Activated naive CD4-positive, alpha-beta T cell treated with anti-CD3 and anti-CD28 coated beads for 36 hours (primary cell): ENCODE results near the gene FLVCR1. TPM values are rescaled to one million over a fixed set of nuclear protein-coding genes. Genes with fewer than 3 reads are reported as not detected.
"Not testable (repeated sequence)": the region's sequence is repeated elsewhere in the genome, so short reads cannot be mapped to it uniquely, and the experiment has no call there.

Source experiments
- CTCF ChIA-PET: fragments of 350-600 bp; sonication (Branson Sonifier 250); formaldehyde crosslinking; loops from one replicate; lab custom pipeline; 2021; ENCODE audit warnings: antibody characterized with exemption; lab: Charles Lee
- DNase-seq: peaks from one replicate; pipeline ENCODE4 v3.0.0-alpha.2; 2020
- H3K27ac Mint-ChIP-seq: one replicate; pipeline ENCODE4 v1.8.0; 2021; ENCODE audit warnings: mild to moderate bottlenecking, mixed read lengths
- H3K27me3 Mint-ChIP-seq: one replicate; pipeline ENCODE4 v1.8.0; 2021; ENCODE audit warnings: low read depth, mixed read lengths
- H3K36me3 Mint-ChIP-seq: one replicate; pipeline ENCODE4 v1.8.0; 2021; ENCODE audit warnings: low read depth, mixed read lengths
- H3K4me1 Mint-ChIP-seq: one replicate; pipeline ENCODE4 v1.8.0; 2021; ENCODE audit warnings: low read depth, mixed read lengths
- H3K4me3 Mint-ChIP-seq: one replicate; pipeline ENCODE4 v1.8.0; 2021; ENCODE audit warnings: mild to moderate bottlenecking, moderate library complexity, mixed read lengths
- H3K9me3 Mint-ChIP-seq: one replicate; pipeline ENCODE4 v1.8.0; 2021; ENCODE audit warnings: mixed read lengths
- intact Hi-C: fragments of 100-400 bp; cut with micrococcal nuclease; formaldehyde crosslinking; loops from one replicate; pipeline ENCODE4 v1.15.1; 2023
- total RNA-seq, 2 experiments: library from RNA; stranded (reverse); gene quantifications; one replicate each; pipeline ENCODE4 v1.2.3, GENCODE V29; 2021

The FLVCR1 gene
- total RNA-seq, 2 experiments from 2014 or later, result 6.0 to 7.3 TPM

- Mint-ChIP-seq H3K4me1 (peaks cover 14% of the 10 kb centered on the region), H3K36me3 (peaks cover 19% of the 10 kb centered on the region)
- CTCF ChIA-PET, result interaction anchor here (0.9 kb wide), 1 partner anchor 12 kb away, joined by 5 read pairs; no protein-coding TSS in a partner anchor
- H3K27ac Mint-ChIP-seq, H3K27me3 Mint-ChIP-seq, H3K4me3 Mint-ChIP-seq, intact Hi-C loops, DNase-seq, H3K9me3 Mint-ChIP-seq: not testable (repeated sequence)
These were observed 5.3 kb downstream of the FLVCR1 start for GRCh38 chr1:212863345-212863744.

- H3K4me1 Mint-ChIP-seq, result peaks cover 11% of the 10 kb centered on the region
- CTCF ChIA-PET, result interaction anchor here (0.6 to 0.9 kb wide), 2 partner anchors 11 to 66 kb away, joined by 3 to 5 read pairs; no protein-coding TSS in a partner anchor
- H3K4me3 Mint-ChIP-seq, result no peak overlapping the region
- intact Hi-C loops, result no loop called here
- no peak overlapping the region for H3K27ac Mint-ChIP-seq
- no peaks in the 10 kb centered on the region for H3K27me3 Mint-ChIP-seq
- no peak for DNase-seq
- H3K36me3 Mint-ChIP-seq, result peaks cover 15% of the 10 kb centered on the region
- H3K9me3 Mint-ChIP-seq, result no peaks in the 10 kb centered on the region
These were observed 6.1 kb downstream of the FLVCR1 start for GRCh38 chr1:212864201-212864600.

GRCh38 chr1:212867192-212867591 is 9.1 kb downstream of the FLVCR1 start:
- peaks cover 14% of the 10 kb centered on the region for H3K36me3 Mint-ChIP-seq
- no peaks in the 10 kb centered on the region for H3K9me3 Mint-ChIP-seq
- H3K27ac Mint-ChIP-seq, result no peak overlapping the region
- H3K27me3 Mint-ChIP-seq, result no peaks in the 10 kb centered on the region
- CTCF ChIA-PET, result interaction anchor here (0.6 kb wide), 1 partner anchor 1040 kb away, joined by 4 read pairs; no protein-coding TSS in a partner anchor
- H3K4me1 Mint-ChIP-seq, result peaks cover 8% of the 10 kb centered on the region
- DNase-seq, result no peak
- no peak overlapping the region for H3K4me3 Mint-ChIP-seq
- intact Hi-C loops, result no loop called here

GRCh38 chr1:212871976-212872375 is 13.9 kb downstream of the FLVCR1 start:
- no peak overlapping the region for H3K27ac Mint-ChIP-seq
- peaks cover 26% of the 10 kb centered on the region for H3K36me3 Mint-ChIP-seq
- intact Hi-C loops, result no loop called here
- no peaks in the 10 kb centered on the region for H3K9me3 Mint-ChIP-seq
- no peak for DNase-seq
- CTCF ChIA-PET, result interaction anchor here (0.5 to 1.2 kb wide), 2 partner anchors 75 to 207 kb away, joined by 3 to 4 read pairs; no protein-coding TSS in a partner anchor
- no peaks in the 10 kb centered on the region for H3K4me1 Mint-ChIP-seq
- no peak overlapping the region for H3K4me3 Mint-ChIP-seq
- no peaks in the 10 kb centered on the region for H3K27me3 Mint-ChIP-seq

DNA sequence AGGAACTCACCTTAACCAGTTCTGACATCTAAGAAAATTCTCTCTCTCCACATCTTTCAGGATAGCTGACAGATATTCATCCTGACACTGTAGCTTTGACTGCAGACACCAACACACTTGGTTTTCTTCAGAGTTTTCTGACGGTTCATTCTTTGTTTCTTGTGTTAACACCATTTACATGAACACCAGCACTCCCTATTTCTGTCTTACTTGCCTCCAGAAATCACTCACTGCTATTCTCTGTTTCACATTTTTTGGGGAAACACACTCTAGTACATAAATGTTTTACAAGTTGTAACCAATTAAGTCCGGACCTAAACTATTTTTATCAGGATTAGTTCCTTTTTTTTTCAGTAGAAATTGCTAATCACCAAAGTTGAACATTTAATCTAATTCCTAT is 15.4 kb downstream of the FLVCR1 start:
- Mint-ChIP-seq H3K4me1 (no peaks in the 10 kb centered on the region), H3K9me3 (no peaks in the 10 kb centered on the region), H3K36me3 (peaks cover 28% of the 10 kb centered on the region), H3K4me3 (no peak overlapping the region), H3K27ac (no peak overlapping the region), H3K27me3 (no peaks in the 10 kb centered on the region)
- no peak for DNase-seq
- intact Hi-C loops, result no loop called here
- CTCF ChIA-PET, result no interaction called here

DNA sequence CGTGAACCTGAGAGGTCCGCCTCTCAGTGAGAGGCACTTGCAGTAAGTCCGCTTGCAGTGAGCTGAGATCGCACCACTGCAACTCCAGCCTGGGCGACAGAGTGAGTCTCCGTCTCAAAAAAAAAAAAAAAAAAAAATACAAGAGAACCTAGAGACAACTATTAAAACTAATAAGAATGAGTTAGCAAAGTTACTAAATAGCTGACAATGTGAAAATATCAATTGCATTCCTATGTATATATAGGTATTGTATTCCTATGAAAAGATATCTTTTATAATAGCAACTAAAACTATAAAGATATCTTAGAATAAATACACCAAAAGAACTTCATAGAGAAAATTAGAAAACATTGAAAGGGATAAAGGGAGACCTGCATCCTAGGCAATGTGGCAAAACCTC is 20.3 kb downstream of the FLVCR1 start:
- Mint-ChIP-seq H3K36me3 (peaks cover 28% of the 10 kb centered on the region), H3K27ac (no peak overlapping the region), H3K4me1 (no peaks in the 10 kb centered on the region), H3K27me3 (no peaks in the 10 kb centered on the region), H3K4me3 (no peak overlapping the region), H3K9me3 (no peaks in the 10 kb centered on the region)
- intact Hi-C loops, result no loop called here
- DNase-seq, result no peak
- CTCF ChIA-PET, result no interaction called here

DNA sequence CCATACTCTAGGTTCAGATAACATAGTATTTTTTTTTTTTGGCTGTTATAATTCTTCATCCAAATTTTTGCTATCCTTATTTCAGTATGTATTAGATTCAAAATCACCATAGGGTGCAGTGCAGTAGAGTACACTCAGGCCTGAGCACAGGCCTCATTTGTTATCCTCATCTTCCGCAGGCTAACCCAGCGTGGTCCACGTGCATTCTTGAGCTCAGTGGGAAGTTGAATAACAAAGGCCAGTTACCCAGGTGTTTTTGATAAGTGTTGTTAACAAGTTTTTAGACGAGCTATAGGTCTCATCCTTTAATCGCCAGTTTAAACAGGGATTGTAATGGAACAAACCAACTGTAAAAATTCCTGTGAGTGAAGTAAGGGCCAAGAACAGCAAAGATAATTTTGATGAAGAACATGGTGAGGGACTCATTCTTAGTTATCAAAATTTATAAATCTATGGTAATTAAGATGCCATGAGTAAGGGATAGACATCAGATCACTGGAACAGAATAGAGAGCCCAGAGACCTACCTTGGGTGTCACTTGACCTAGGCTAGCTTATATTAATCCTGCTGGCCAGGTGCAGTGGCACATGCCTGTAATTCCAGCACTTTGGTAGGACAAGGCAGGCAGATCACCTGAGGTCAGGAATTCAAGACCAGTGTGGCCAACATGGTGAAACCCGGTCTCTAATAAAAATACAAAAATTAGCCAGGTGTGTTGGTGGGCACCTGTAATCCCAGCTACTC is 22.0 kb downstream of the FLVCR1 start:
- CTCF ChIA-PET, result no interaction called here
- intact Hi-C loops, result no loop called here
- Mint-ChIP-seq H3K27ac (no peak overlapping the region), H3K4me3 (no peak overlapping the region), H3K4me1 (no peaks in the 10 kb centered on the region), H3K27me3 (no peaks in the 10 kb centered on the region), H3K9me3 (no peaks in the 10 kb centered on the region), H3K36me3 (peaks cover 23% of the 10 kb centered on the region)
- DNase-seq, result no peak

DNA sequence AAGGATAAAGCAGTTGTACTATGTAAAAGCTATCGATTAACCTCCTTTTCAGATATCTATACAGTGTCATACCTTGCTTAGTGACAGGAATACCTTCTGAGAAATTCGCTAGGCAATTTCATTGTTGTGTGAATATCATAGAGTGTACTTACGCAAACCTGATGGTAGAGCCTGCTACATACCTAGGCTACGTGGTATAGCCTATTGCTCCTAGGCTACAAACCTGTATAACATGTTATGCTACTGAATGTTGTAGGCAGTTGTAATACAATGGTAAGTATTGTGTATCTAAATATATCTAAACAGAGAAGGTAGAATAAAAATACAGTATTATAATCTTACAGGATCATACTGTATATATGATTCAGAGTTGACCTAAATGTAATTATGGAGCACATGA is 26.5 kb downstream of the FLVCR1 start:
- intact Hi-C loops, result no loop called here
- peaks cover 27% of the 10 kb centered on the region for H3K36me3 Mint-ChIP-seq
- no peaks in the 10 kb centered on the region for H3K4me1 Mint-ChIP-seq
- no peaks in the 10 kb centered on the region for H3K27me3 Mint-ChIP-seq
- no peak overlapping the region for H3K4me3 Mint-ChIP-seq
- no peaks in the 10 kb centered on the region for H3K9me3 Mint-ChIP-seq
- CTCF ChIA-PET, result interaction anchor here (0.6 kb wide), 1 partner anchor 23 kb away, joined by 3 read pairs; no protein-coding TSS in a partner anchor
- no peak overlapping the region for H3K27ac Mint-ChIP-seq
- no peak for DNase-seq

DNA sequence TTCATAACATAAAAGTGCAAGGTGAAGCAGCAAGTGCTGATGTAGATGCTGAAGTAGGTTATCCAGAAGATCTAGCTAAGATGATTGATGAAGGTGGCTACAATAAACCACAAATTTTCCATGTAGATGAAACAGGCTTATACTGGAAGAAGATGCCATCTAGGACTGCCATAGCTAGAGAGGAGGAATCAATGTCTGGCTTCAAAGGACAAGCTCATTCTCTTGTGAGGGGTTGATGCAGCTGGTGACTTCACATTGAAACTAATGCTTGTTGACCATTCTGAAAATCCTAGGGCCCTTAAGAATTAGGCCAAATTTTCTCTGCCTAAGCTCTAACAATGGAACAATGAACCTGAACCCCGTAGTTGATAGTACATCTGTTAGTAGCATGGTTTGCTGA is 34.0 kb downstream of the FLVCR1 start:
- DNase-seq, result no peak
- Mint-ChIP-seq H3K9me3 (no peaks in the 10 kb centered on the region), H3K27ac (no peak overlapping the region), H3K27me3 (no peaks in the 10 kb centered on the region), H3K4me3 (no peak overlapping the region), H3K4me1 (no peaks in the 10 kb centered on the region), H3K36me3 (peaks cover 54% of the 10 kb centered on the region)
- intact Hi-C loops, result no loop called here
- CTCF ChIA-PET, result no interaction called here

DNA sequence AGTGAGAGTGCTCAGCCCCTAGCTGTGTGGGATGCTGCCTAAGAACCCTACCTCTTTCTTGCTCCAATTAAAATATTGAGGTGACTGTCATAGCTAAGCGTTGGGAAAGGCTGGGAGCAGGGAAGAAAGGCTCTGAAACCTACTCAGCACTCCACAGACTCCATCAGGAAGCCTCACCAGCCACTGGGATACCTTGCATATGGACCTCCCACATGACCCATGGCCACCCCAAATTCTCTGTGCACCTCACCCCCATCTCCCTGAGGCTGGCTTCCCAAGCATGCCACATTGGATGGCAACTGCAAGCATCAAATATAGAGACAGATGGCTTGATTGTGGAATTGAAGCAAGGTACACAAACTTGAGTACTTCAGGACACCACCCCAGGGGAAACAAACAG is 41.8 kb downstream of the FLVCR1 start:
- H3K36me3 Mint-ChIP-seq, result peaks cover 40% of the 10 kb centered on the region
- intact Hi-C loops, result no loop called here
- no peak overlapping the region for H3K4me3 Mint-ChIP-seq
- CTCF ChIA-PET, result interaction anchor here (0.8 kb wide), 1 partner anchor 47 kb away, joined by 3 read pairs; no protein-coding TSS in a partner anchor
- DNase-seq, result no peak
- H3K27me3 Mint-ChIP-seq, result no peaks in the 10 kb centered on the region
- no peak overlapping the region for H3K27ac Mint-ChIP-seq
- peaks cover 28% of the 10 kb centered on the region for H3K9me3 Mint-ChIP-seq
- H3K4me1 Mint-ChIP-seq, result no peaks in the 10 kb centered on the region

DNA sequence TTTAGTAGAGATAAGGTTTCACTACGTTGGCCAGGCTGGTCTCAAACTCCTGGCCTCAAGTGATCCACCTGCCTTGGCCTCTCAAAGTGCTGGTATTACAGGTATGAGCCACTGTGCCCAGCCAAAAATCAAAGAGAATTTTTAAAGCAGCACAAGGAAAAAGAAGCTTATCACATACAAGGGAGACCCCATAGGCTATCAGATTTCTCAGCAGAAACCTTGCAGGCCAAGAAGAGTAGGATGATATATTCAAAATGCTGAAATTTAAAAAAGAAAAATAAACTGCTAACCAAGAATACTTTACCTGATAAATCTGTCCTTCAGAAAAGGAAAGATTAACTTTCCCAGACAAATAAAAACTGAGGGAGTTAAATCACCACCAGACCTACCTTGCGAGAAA is 43.2 kb downstream of the FLVCR1 start:
- DNase-seq, result no peak
- no peak overlapping the region for H3K4me3 Mint-ChIP-seq
- H3K4me1 Mint-ChIP-seq, result no peaks in the 10 kb centered on the region
- H3K27ac Mint-ChIP-seq, result no peak overlapping the region
- H3K27me3 Mint-ChIP-seq, result no peaks in the 10 kb centered on the region
- H3K36me3 Mint-ChIP-seq, result peaks cover 32% of the 10 kb centered on the region
- intact Hi-C loops, result no loop called here
- CTCF ChIA-PET, result interaction anchor here (1.0 kb wide), 1 partner anchor 15 kb away, joined by 4 read pairs; no protein-coding TSS in a partner anchor
- peaks cover 28% of the 10 kb centered on the region for H3K9me3 Mint-ChIP-seq

DNA sequence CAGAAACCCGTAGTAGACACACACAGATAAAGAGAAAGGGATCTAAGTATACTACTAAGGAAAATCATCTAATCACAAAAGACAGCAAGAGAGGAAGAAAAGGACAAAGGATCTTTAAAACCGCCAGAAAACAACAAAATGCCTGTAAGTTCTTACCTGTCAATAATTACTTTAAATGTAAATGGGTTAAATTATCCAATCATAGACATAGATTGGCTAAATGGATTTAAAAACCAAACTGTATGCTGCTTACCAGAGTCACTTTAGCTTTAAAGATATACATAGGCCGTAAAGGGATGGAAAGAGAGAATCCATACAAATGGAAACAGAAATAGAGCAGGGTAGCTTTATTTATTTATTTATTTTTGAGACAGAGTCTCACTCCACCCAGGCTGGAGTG is 44.0 kb downstream of the FLVCR1 start:
- CTCF ChIA-PET, result interaction anchor here (1.0 kb wide), 1 partner anchor 14 kb away, joined by 4 read pairs; no protein-coding TSS in a partner anchor
- no peak overlapping the region for H3K4me3 Mint-ChIP-seq

DNA sequence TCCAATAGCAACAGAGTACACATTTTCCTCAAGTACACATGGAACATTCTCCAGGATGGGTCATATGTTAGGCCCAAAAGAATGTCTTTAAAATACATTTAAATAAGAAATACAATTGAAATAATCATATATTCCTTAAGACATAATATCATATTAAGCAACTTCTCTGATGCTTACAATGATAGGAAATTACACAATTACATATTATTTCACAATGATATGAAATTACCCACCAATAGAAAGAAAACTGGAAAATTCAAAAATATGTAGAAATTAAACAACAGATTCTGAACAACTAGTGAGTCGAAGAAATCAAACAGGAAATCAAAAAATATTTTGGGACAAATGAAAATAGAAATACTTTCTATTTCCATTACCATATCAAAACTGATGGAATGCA is 45.6 kb downstream of the FLVCR1 start:
- Mint-ChIP-seq H3K27me3 (no peaks in the 10 kb centered on the region), H3K27ac (no peak overlapping the region), H3K4me3 (no peak overlapping the region), H3K36me3 (peaks cover 16% of the 10 kb centered on the region), H3K4me1 (no peaks in the 10 kb centered on the region), H3K9me3 (peaks cover 28% of the 10 kb centered on the region)
- no peak for DNase-seq
- intact Hi-C loops, result no loop called here
- CTCF ChIA-PET, result no interaction called here

More for the DNA sequence above, 44.0 kb downstream of the FLVCR1 start:
- Mint-ChIP-seq H3K4me1 (no peaks in the 10 kb centered on the region), H3K27me3 (no peaks in the 10 kb centered on the region), H3K36me3 (peaks cover 29% of the 10 kb centered on the region), H3K27ac (no peak overlapping the region), H3K9me3 (peaks cover 28% of the 10 kb centered on the region)
- no peak for DNase-seq
- intact Hi-C loops, result no loop called here
